Calu3 (cell line): Measurements from ENCODE around the gene LPIN1. TPM values are rescaled to one million over a fixed set of nuclear protein-coding genes. Genes with fewer than 3 reads are reported as not detected.

Source experiments
- BruUV-seq: library from RNA; stranded (reverse); fragments of 400-500 nt; replicated peaks from 2 replicates; lab custom pipeline; 2021; lab: Mats Ljungman, UMichigan
- CTCF ChIA-PET: fragments of 300-600 bp; sonication (Branson Sonifier 250); formaldehyde crosslinking; loops from one replicate; lab custom pipeline; 2022; ENCODE audit warnings: antibody characterized with exemption; lab: Charles Lee
- DNase-seq: peaks from one replicate; pipeline ENCODE4 v3.0.0; 2022
- H3K27ac Mint-ChIP-seq: one replicate; pipeline ENCODE4 v1.8.0; 2022; ENCODE audit warnings: mixed read lengths; ENCODE audit not compliant: unreplicated experiment
- H3K27me3 Mint-ChIP-seq: one replicate; pipeline ENCODE4 v1.8.0; 2022; ENCODE audit warnings: mixed read lengths; ENCODE audit not compliant: unreplicated experiment
- H3K36me3 Mint-ChIP-seq: one replicate; pipeline ENCODE4 v1.8.0; 2022; ENCODE audit warnings: mild to moderate bottlenecking, moderate library complexity, mixed read lengths; ENCODE audit not compliant: insufficient read depth, unreplicated experiment
- H3K4me1 Mint-ChIP-seq: one replicate; pipeline ENCODE4 v1.8.0; 2022; ENCODE audit warnings: mild to moderate bottlenecking, low read depth, mixed read lengths; ENCODE audit not compliant: unreplicated experiment
- H3K4me3 Mint-ChIP-seq: one replicate; pipeline ENCODE4 v1.8.0; 2022; ENCODE audit warnings: mild to moderate bottlenecking, low read depth, moderate library complexity, mixed read lengths; ENCODE audit not compliant: unreplicated experiment
- H3K9me3 Mint-ChIP-seq: one replicate; pipeline ENCODE4 v1.8.0; 2022; ENCODE audit warnings: low read depth, mixed read lengths; ENCODE audit not compliant: unreplicated experiment
- intact Hi-C: fragments of 100-400 bp; cut with micrococcal nuclease; formaldehyde crosslinking; loops from one replicate; pipeline ENCODE4 v1.10.0; 2022; ENCODE audit not compliant: unreplicated experiment
- total RNA-seq: library from RNA; stranded (reverse); gene quantifications from 2 replicates; pipeline ENCODE4 v1.2.3, GENCODE V29; 2022
- TF ChIP-seq, protein P1 (sequence below): fragments of 200-600 bp; IDR thresholded peaks from one replicate; pipeline ENCODE4 v1.8.0; 2022; ENCODE audit warnings: antibody characterized with exemption; ENCODE audit not compliant: unreplicated experiment

The LPIN1 gene
- total RNA-seq, 1 experiment from 2014 or later: 53.5 TPM

DNA sequence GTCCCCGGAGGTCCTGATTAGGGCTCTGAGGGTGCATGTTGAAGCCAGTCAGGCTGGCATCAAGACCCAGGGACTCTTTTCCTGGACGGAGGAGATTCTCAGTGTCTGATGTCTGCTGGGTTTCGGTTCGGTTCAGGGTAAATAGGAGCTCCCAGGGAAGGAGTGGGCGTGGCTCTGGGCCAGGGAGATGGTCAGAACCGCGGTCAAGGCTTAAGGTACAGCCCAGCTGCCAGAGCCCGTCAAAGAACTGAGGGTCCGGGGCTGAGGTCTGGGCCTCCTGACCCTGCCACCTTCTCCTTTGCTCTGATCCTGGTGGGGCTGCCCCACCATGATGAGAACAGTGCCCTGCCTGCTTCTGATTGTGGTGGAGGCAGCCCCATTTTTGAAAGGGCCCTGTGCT is 39.8 kb downstream of the LPIN1 start:
- Mint-ChIP-seq H3K27ac (no peak overlapping the region), H3K4me3 (no peak overlapping the region), H3K9me3 (no peaks in the 10 kb centered on the region), H3K4me1 (no peaks in the 10 kb centered on the region), H3K27me3 (no peaks in the 10 kb centered on the region), H3K36me3 (peaks cover 74% of the 10 kb centered on the region)
- BruUV-seq: no TSS peak
- TF ChIP-seq, protein P1, sequence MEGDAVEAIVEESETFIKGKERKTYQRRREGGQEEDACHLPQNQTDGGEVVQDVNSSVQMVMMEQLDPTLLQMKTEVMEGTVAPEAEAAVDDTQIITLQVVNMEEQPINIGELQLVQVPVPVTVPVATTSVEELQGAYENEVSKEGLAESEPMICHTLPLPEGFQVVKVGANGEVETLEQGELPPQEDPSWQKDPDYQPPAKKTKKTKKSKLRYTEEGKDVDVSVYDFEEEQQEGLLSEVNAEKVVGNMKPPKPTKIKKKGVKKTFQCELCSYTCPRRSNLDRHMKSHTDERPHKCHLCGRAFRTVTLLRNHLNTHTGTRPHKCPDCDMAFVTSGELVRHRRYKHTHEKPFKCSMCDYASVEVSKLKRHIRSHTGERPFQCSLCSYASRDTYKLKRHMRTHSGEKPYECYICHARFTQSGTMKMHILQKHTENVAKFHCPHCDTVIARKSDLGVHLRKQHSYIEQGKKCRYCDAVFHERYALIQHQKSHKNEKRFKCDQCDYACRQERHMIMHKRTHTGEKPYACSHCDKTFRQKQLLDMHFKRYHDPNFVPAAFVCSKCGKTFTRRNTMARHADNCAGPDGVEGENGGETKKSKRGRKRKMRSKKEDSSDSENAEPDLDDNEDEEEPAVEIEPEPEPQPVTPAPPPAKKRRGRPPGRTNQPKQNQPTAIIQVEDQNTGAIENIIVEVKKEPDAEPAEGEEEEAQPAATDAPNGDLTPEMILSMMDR: no peak
- intact Hi-C loops: no loop called here
- no peak for DNase-seq
- CTCF ChIA-PET: no interaction called here

DNA sequence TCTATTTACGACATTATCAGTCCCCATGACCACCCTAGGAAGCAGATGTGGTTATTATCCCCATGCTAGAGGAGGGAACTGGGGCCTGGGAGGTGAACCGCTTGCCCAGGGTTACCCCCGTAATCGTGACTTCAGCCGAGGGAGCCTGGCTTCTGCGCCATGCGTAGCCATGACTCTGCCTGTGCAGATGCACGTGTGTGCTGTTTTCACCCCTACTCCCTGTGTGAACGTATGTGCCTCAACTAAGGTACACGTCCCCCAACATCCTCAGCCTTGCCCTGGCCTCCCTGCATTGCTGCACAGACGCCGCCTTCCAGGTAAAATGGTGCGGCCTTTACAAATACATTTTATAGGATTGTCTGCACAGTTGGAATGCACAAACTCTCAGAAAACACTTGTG is 40.2 kb downstream of the LPIN1 start:
- BruUV-seq: no TSS peak

DNA sequence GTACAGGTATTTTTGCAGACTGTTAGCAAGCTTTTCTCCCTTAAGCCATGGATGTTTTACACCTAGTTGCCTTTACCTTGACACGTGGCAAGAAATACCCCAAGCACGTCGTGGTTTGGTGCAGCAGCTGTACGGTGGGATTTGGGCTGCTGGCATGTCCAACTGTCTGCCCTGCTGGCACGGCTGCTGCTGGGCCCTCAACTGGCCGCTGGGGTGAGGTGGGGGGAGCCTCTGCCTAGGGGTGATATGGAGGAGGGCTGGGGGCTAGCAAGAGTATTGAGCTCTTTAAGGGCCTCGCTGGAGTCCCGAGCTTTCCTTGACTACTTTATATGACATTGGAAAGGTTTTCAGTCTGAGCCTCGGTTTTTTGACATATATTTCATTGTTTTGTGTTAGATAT is 41.6 kb downstream of the LPIN1 start:
- H3K27ac Mint-ChIP-seq: no peak overlapping the region
- intact Hi-C loops: no loop called here
- no TSS peak for BruUV-seq
- DNase-seq: no peak
- peaks cover 84% of the 10 kb centered on the region for H3K36me3 Mint-ChIP-seq
- H3K27me3 Mint-ChIP-seq: no peaks in the 10 kb centered on the region
- CTCF ChIA-PET: no interaction called here
- TF ChIP-seq, protein P1: no peak
- no peak overlapping the region for H3K4me3 Mint-ChIP-seq
- no peaks in the 10 kb centered on the region for H3K9me3 Mint-ChIP-seq
- no peaks in the 10 kb centered on the region for H3K4me1 Mint-ChIP-seq

More for the DNA sequence above, 40.2 kb downstream of the LPIN1 start:
- TF ChIP-seq, protein P1: no peak
- Mint-ChIP-seq H3K27ac (no peak overlapping the region), H3K4me1 (no peaks in the 10 kb centered on the region), H3K27me3 (no peaks in the 10 kb centered on the region), H3K4me3 (no peak overlapping the region), H3K36me3 (peaks cover 77% of the 10 kb centered on the region), H3K9me3 (no peaks in the 10 kb centered on the region)
- DNase-seq: no peak
- CTCF ChIA-PET: no interaction called here
- intact Hi-C loops: no loop called here

DNA sequence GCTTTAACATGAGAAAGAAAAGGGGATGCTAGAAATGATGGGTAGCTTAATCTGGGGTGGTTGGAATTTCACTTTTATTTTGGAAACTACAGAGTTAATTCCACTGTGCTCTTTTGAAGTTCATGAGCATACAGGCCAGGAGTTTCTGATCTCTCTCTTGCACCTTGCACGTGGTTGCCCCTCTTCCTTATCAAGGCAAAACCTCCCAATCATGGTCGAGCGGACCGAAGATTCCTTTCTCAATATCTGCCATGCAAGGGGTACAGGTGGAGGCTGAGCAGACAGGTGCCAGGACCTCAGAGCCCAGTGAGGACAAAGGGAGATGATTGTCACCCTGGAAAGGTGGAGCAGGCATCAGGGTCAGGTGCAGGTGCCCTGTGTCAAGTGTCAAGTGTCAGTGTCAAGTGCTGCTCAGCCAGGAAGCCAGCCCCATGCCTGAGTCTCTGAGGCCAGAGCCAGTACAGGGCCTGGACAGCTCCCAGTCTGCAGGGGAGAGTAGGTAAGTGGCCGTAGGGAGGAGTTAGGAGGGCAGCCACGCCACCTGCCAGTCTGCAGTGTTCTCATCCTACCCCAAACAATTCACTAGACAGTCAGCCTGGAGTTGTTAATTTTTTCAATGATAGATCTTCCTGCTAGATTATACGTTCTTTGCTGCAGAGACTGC is 42.2 kb downstream of the LPIN1 start:
- intact Hi-C loops: no loop called here
- Mint-ChIP-seq H3K9me3 (no peaks in the 10 kb centered on the region), H3K27ac (no peak overlapping the region), H3K27me3 (no peaks in the 10 kb centered on the region), H3K4me3 (no peak overlapping the region), H3K36me3 (peaks cover 86% of the 10 kb centered on the region), H3K4me1 (no peaks in the 10 kb centered on the region)
- TF ChIP-seq, protein P1: no peak
- no TSS peak for BruUV-seq
- CTCF ChIA-PET: no interaction called here
- no peak for DNase-seq
